PC-3 (cell line): ENCODE data around the gene PCGF2.

ENCODE experiments used
- EZH2 ChIP-seq: fragments of 300-600 bp; sonication (generic); IDR thresholded peaks from one replicate; pipeline ENCODE4 v1.6.1; 2017; ENCODE audit warnings: antibody characterized with exemption, mild to moderate bottlenecking, low read length; ENCODE audit not compliant: unreplicated experiment
- EZH2phosphoT487 ChIP-seq: fragments of 300-600 bp; sonication (generic); IDR thresholded peaks from 2 replicates; pipeline ENCODE4 v1.6.1; 2018; ENCODE audit warnings: mild to moderate bottlenecking, antibody characterized with exemption, low read length, borderline replicate concordance
- TF ChIP-seq, protein P1 (sequence below): fragments of 300-600 bp; sonication (generic); conservative IDR thresholded peaks from 2 replicates; pipeline ENCODE4 v1.5.1; 2017; ENCODE audit warnings: antibody characterized with exemption, low read depth, mild to moderate bottlenecking, low read length

DNA sequence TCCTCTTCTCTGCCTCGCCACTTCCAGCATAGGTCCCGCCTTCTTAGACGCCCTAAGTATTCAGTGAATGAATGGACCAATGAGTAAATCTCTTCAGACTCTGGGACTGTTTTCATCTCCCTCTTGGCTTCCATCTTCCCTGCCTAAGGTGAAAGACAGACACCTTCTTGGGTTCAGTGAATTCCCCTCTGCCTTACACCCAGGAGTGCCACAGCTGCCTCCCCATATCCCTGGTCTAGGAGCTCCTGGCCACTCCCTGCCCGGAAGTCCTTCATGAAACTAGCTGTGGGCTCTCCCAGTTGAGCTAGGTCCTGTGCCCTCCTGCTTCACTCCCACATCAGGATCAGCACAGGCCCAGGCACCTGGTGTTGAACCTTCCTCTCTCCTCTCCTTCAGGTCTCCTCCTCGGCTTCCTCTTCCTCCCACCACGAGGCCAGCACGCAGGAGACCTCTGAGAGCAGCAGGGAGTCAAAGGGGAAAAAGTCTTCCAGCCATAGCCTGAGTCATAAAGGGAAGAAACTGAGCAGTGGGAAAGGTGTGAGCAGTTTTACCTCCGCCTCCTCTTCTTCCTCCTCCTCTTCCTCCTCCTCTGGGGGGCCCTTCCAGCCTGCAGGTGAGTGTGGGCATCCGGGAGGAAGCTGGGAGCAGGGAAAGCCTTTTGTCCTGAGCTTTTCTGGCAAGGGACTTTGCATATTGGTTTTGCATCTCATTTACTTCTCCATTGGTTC, 32.8 kb downstream of the PCGF2 start:
- no peak for TF ChIP-seq EZH2phosphoT487
- TF ChIP-seq, protein P1, sequence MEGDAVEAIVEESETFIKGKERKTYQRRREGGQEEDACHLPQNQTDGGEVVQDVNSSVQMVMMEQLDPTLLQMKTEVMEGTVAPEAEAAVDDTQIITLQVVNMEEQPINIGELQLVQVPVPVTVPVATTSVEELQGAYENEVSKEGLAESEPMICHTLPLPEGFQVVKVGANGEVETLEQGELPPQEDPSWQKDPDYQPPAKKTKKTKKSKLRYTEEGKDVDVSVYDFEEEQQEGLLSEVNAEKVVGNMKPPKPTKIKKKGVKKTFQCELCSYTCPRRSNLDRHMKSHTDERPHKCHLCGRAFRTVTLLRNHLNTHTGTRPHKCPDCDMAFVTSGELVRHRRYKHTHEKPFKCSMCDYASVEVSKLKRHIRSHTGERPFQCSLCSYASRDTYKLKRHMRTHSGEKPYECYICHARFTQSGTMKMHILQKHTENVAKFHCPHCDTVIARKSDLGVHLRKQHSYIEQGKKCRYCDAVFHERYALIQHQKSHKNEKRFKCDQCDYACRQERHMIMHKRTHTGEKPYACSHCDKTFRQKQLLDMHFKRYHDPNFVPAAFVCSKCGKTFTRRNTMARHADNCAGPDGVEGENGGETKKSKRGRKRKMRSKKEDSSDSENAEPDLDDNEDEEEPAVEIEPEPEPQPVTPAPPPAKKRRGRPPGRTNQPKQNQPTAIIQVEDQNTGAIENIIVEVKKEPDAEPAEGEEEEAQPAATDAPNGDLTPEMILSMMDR: no peak
- no peak for TF ChIP-seq EZH2
